Neural progenitor cell (in vitro differentiated cells): Measurements from ENCODE around the gene HMGA1. TPM values are rescaled to one million over a fixed set of nuclear protein-coding genes. Genes with fewer than 3 reads are reported as not detected.
A peak's percentile ranks its signal among the peaks of the same experiment; 100 is the strongest.

ENCODE experiments used
- DNase-seq: peaks from one replicate; pipeline ENCODE4 v3.0.0-alpha.2; 2016; ENCODE audit warnings: low spot score
- H2AFZ ChIP-seq: fragments of 200-600 bp; sonication (generic); replicated peaks from 2 replicates; pipeline ENCODE4 v1.6.1; 2016; ENCODE audit warnings: antibody characterized with exemption
- H3F3A ChIP-seq: fragments of 200-600 bp; sonication (generic); 2 replicates; pipeline ENCODE4 v1.6.1; 2016; ENCODE audit warnings: antibody characterized with exemption, low read depth
- H3K27ac ChIP-seq: fragments of 200-600 bp; sonication (generic); 2 replicates; pipeline ENCODE4 v1.5.1; 2016; ENCODE audit warnings: mild to moderate bottlenecking
- H3K27me3 ChIP-seq: fragments of 200-600 bp; sonication (generic); 2 replicates; pipeline ENCODE4 v1.6.1; 2016; ENCODE audit warnings: mild to moderate bottlenecking, moderate library complexity
- H3K36me3 ChIP-seq: fragments of 200-600 bp; sonication (generic); 2 replicates; pipeline ENCODE4 v1.5.1; 2016
- H3K4me1 ChIP-seq: fragments of 200-600 bp; sonication (generic); 2 replicates; pipeline ENCODE4 v1.6.1; 2016; ENCODE audit warnings: mixed run types
- H3K4me2 ChIP-seq: fragments of 200-600 bp; sonication (generic); 2 replicates; pipeline ENCODE4 v1.6.1; 2016
- H3K4me3 ChIP-seq: fragments of 200-600 bp; sonication (generic); 2 replicates; pipeline ENCODE4 v1.5.1; 2016
- H3K79me2 ChIP-seq: fragments of 200-600 bp; sonication (generic); 2 replicates; pipeline ENCODE4 v1.6.1; 2016; ENCODE audit warnings: low read depth
- H3K9ac ChIP-seq: fragments of 200-600 bp; sonication (generic); 2 replicates; pipeline ENCODE4 v1.6.1; 2016
- H3K9me3 ChIP-seq: fragments of 200-600 bp; sonication (generic); 2 replicates; pipeline ENCODE4 v1.5.1; 2016; ENCODE audit warnings: low read depth
- H4K20me1 ChIP-seq: fragments of 200-600 bp; sonication (generic); 2 replicates; pipeline ENCODE4 v1.6.1; 2016; ENCODE audit warnings: low read depth
- H3K27ac Mint-ChIP-seq: 3 replicates; pipeline ENCODE4 v1.8.0; 2021; ENCODE audit warnings: mixed read lengths
- H3K27me3 Mint-ChIP-seq: 2 replicates; pipeline ENCODE4 v1.8.0; 2022; ENCODE audit warnings: low read depth, mild to moderate bottlenecking, inconsistent platforms, moderate library complexity, mixed read lengths; ENCODE audit not compliant: insufficient read depth
- H3K36me3 Mint-ChIP-seq: 3 replicates; pipeline ENCODE4 v1.8.0; 2021; ENCODE audit warnings: mixed read lengths
- H3K4me1 Mint-ChIP-seq: 3 replicates; pipeline ENCODE4 v1.8.0; 2021; ENCODE audit warnings: mixed read lengths
- H3K4me3 Mint-ChIP-seq: 3 replicates; pipeline ENCODE4 v1.8.0; 2021; ENCODE audit warnings: mild to moderate bottlenecking, moderate library complexity, mixed read lengths
- H3K9me3 Mint-ChIP-seq: 3 replicates; pipeline ENCODE4 v1.8.0; 2020; ENCODE audit warnings: mixed read lengths
- EZH2 ChIP-seq: fragments of 200-600 bp; sonication (generic); IDR thresholded peaks from 2 replicates; pipeline ENCODE4 v1.6.1; 2017; ENCODE audit warnings: antibody characterized with exemption, mild to moderate bottlenecking, moderate library complexity
- EZH2phosphoT487 ChIP-seq: fragments of 200-600 bp; sonication (generic); IDR thresholded peaks from 2 replicates; pipeline ENCODE4 v1.6.1; 2017; ENCODE audit warnings: antibody characterized with exemption
- total RNA-seq: library from RNA; depleted of rRNA; stranded (reverse); fragments of >200 nt; gene quantifications from 2 replicates; pipeline ENCODE4 v1.2.3, GENCODE V29; 2015; ENCODE audit warnings: low replicate concordance
- TF ChIP-seq, protein P1 (sequence below): fragments of 200-600 bp; sonication (generic); IDR thresholded peaks from 2 replicates; pipeline ENCODE4 v1.5.1; 2017; ENCODE audit warnings: antibody characterized with exemption, mild to moderate bottlenecking

HMGA1 gene
- total RNA-seq, 1 donor from 2014 or later, result 417 TPM

DNA sequence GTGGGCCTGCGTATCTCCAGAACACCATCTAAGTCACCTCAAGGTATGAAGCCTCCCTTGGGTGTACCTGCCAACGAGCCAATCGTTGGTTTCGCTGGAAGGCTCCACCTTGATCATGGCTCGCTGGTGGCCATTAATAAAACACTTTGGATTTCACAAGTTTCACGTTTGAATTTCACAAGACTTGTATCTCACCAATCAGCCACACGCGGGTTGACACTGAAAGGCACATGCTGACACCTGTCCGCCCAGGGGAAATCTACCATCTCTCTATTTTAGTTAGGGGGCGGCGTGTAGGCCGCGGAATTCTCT, 586 bp upstream of the HMGA1 start:
- peak overlapping the region; percentile 98 for H3K27ac Mint-ChIP-seq
- peaks cover 35% of the 10 kb centered on the region for H4K20me1 ChIP-seq
- no peaks in the 10 kb centered on the region for H3K9me3 ChIP-seq
- TF ChIP-seq EZH2phosphoT487 (no peak), EZH2 (no peak)
- TF ChIP-seq, protein P1, sequence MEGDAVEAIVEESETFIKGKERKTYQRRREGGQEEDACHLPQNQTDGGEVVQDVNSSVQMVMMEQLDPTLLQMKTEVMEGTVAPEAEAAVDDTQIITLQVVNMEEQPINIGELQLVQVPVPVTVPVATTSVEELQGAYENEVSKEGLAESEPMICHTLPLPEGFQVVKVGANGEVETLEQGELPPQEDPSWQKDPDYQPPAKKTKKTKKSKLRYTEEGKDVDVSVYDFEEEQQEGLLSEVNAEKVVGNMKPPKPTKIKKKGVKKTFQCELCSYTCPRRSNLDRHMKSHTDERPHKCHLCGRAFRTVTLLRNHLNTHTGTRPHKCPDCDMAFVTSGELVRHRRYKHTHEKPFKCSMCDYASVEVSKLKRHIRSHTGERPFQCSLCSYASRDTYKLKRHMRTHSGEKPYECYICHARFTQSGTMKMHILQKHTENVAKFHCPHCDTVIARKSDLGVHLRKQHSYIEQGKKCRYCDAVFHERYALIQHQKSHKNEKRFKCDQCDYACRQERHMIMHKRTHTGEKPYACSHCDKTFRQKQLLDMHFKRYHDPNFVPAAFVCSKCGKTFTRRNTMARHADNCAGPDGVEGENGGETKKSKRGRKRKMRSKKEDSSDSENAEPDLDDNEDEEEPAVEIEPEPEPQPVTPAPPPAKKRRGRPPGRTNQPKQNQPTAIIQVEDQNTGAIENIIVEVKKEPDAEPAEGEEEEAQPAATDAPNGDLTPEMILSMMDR, result no peak
- peak; percentile 65 for DNase-seq
- H3K27me3 Mint-ChIP-seq, result peaks cover 7% of the 10 kb centered on the region
- peak overlapping the region; percentile 99 for H3K4me3 ChIP-seq
- peaks cover 35% of the 10 kb centered on the region for H3K4me1 Mint-ChIP-seq
- peak overlapping the region; percentile 95 for H3K4me2 ChIP-seq
- peak overlapping the region; percentile 89 for H3K4me3 Mint-ChIP-seq
- no peaks in the 10 kb centered on the region for H3K27me3 ChIP-seq
- peak overlapping the region; percentile 77 for H3K9ac ChIP-seq
- no peak overlapping the region for H2AFZ ChIP-seq
- peaks cover 2% of the 10 kb centered on the region for H3K36me3 ChIP-seq
- peaks cover 70% of the 10 kb centered on the region for H3F3A ChIP-seq
- peaks cover 39% of the 10 kb centered on the region for H3K4me1 ChIP-seq
- peaks cover 4% of the 10 kb centered on the region for H3K36me3 Mint-ChIP-seq
- H3K79me2 ChIP-seq, result peaks cover 62% of the 10 kb centered on the region
- peak overlapping the region; percentile 100 for H3K27ac ChIP-seq
- no peaks in the 10 kb centered on the region for H3K9me3 Mint-ChIP-seq

DNA sequence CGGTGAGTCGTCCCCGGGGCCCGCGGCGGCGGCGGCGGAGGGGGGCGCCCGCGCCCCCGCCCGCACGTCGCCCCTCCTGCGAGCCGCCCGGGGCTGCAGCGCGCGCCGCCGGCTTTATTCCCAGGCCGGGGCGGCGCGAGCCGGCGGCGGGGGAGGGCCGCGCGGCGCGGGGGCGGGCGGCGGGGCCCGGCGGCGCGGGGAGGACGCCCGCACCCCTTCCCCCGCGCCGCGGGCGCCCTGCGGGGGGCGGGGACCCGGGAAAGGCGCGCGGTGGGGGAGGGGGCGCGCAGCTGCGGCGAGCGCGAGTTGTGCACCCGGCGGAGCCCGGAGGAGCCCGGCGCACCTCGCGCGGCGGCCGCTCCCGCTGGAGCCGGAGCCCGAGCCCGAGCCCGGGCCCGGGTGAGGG, 646 bp downstream of the HMGA1 start:
- peak; percentile 57 for DNase-seq
- Mint-ChIP-seq H3K27me3 (peaks cover 4% of the 10 kb centered on the region), H3K4me3 (no peak overlapping the region), H3K36me3 (peaks cover 14% of the 10 kb centered on the region), H3K9me3 (no peaks in the 10 kb centered on the region), H3K4me1 (peaks cover 45% of the 10 kb centered on the region), H3K27ac (no peak overlapping the region)
- Histone ChIP-seq H3K36me3 (peaks cover 11% of the 10 kb centered on the region), H4K20me1 (peaks cover 48% of the 10 kb centered on the region), H3K27ac (peak overlapping the region; percentile 70), H3K27me3 (no peaks in the 10 kb centered on the region), H3K4me2 (peak overlapping the region; percentile 100), H3K4me3 (peak overlapping the region; percentile 99), H3F3A (peaks cover 83% of the 10 kb centered on the region), H3K9me3 (no peaks in the 10 kb centered on the region), H3K4me1 (peaks cover 43% of the 10 kb centered on the region), H3K79me2 (peaks cover 74% of the 10 kb centered on the region), H3K9ac (peak overlapping the region; percentile 91), H2AFZ (no peak overlapping the region)
- TF ChIP-seq, protein P1, result no peak
- no peak for TF ChIP-seq EZH2
- no peak for TF ChIP-seq EZH2phosphoT487

DNA sequence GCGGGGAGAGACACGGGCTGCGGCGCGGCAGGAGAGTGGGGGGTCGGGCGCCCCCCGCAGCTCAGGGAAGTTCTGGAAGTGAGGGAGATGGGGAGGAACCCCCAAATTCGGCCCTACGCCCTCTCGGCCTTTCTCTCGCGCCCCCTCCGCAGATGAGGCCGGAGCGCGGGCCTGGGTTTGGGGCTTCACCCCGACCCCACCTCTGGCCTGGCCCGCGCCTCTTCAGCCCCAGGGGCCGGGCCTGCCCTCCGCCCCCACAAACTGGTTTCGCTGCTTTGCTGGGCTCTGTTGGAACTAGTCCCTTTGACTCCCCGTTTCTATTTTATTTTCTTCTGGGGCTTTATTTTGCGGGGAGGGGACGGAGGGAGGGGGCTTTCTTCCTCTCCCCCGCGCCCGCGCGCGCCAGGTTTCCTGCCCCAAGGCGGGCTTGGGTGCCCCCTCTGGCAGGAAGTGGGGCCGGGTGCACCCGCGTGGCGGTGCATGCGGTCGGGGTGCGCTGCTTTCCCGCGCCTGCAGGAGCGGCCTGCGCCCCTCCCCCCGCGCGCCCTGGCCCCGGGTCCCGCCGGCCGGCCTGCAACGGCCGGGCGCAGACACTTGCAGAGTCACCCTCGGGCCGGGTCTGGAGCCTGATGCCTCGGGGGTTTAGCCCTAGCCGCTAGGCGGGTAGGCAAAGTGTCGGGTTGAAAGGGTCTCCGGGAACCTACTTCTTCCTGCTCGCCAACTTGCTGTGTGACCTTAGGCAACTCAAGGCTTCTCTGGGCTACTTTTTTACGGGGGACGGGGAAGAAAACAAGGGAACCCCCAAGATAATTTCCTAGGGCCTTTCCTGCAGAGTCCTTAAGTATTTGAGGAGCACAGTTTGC, 1.3 kb downstream of the HMGA1 start:
- TF ChIP-seq, protein P1, result peak; percentile 44
- TF ChIP-seq EZH2phosphoT487 (no peak), EZH2 (no peak)
- Mint-ChIP-seq H3K4me1 (peaks cover 52% of the 10 kb centered on the region), H3K4me3 (peak overlapping the region; percentile 93)

More for the DNA sequence above, 1.3 kb downstream of the HMGA1 start:
- H3K4me3 ChIP-seq, result peak overlapping the region; percentile 98
- H3K36me3 Mint-ChIP-seq, result peaks cover 18% of the 10 kb centered on the region
- H3K27me3 ChIP-seq, result no peaks in the 10 kb centered on the region
- DNase-seq, result peak; percentile 76
- peak overlapping the region; percentile 70 for H3K27ac ChIP-seq
- peaks cover 80% of the 10 kb centered on the region for H3K79me2 ChIP-seq
- no peaks in the 10 kb centered on the region for H3K9me3 Mint-ChIP-seq
- H3K27me3 Mint-ChIP-seq, result peaks cover 4% of the 10 kb centered on the region
- H3K27ac Mint-ChIP-seq, result peak overlapping the region; percentile 89
- peaks cover 43% of the 10 kb centered on the region for H3K4me1 ChIP-seq
- H2AFZ ChIP-seq, result no peak overlapping the region
- H4K20me1 ChIP-seq, result peaks cover 54% of the 10 kb centered on the region
- H3K36me3 ChIP-seq, result peaks cover 11% of the 10 kb centered on the region
- peak overlapping the region; percentile 91 for H3K9ac ChIP-seq
- H3K9me3 ChIP-seq, result no peaks in the 10 kb centered on the region
- peak overlapping the region; percentile 100 for H3K4me2 ChIP-seq
- peaks cover 88% of the 10 kb centered on the region for H3F3A ChIP-seq
